HuH-7 (cell line): ENCODE results near the gene SLC38A6.

ENCODE experiments used
- DNase-seq: peaks from one replicate; pipeline ENCODE4 v3.0.0; 2011; ENCODE audit warnings: low spot score

The SLC38A6 gene

GRCh38 chr14:60980811-60981632, at the start of gene SLC38A6, which contains the start of gene TRMT5:
Gene SLC38A6 (plus strand): TSS chr14:60981245. CDS start chr14:60981278, 33 bp downstream.
Gene TRMT5 (minus strand): TSS chr14:60981079. CDS start chr14:60980973, 106 bp downstream.
- DNase-seq: peak; percentile 86

- peak; percentile 8 for DNase-seq
Observed at GRCh38 chr14:60933920-60934655, 47.0 kb upstream of the SLC38A6 start.

- DNase-seq: no peak
Observed at GRCh38 chr14:60935319-60935718, 45.7 kb upstream of the SLC38A6 start.

- DNase-seq: no peak
Observed at GRCh38 chr14:60943637-60944032, 37.4 kb upstream of the SLC38A6 start.

GRCh38 chr14:60944204-60944603, 36.8 kb upstream of the SLC38A6 start:
- no peak for DNase-seq

- no peak for DNase-seq
Observed at GRCh38 chr14:60945984-60946383, 35.1 kb upstream of the SLC38A6 start.

GRCh38 chr14:60946773-60947172, 34.3 kb upstream of the SLC38A6 start:
- no peak for DNase-seq

GRCh38 chr14:60951776-60952435, 29.1 kb upstream of the SLC38A6 start:
- no peak for DNase-seq

GRCh38 chr14:60956202-60956601, 24.8 kb upstream of the SLC38A6 start:
- DNase-seq: no peak

- DNase-seq: no peak
Observed at GRCh38 chr14:60956632-60957031, 24.4 kb upstream of the SLC38A6 start.

- DNase-seq: no peak
Observed at GRCh38 chr14:60958146-60958545, 22.9 kb upstream of the SLC38A6 start.

- DNase-seq: no peak
Observed at GRCh38 chr14:60963761-60964160, 17.3 kb upstream of the SLC38A6 start.

GRCh38 chr14:60964904-60965303, 16.1 kb upstream of the SLC38A6 start:
- DNase-seq: no peak

GRCh38 chr14:60965402-60965801, 15.6 kb upstream of the SLC38A6 start:
- no peak for DNase-seq

- DNase-seq: no peak
Observed at GRCh38 chr14:60968099-60968498, 12.9 kb upstream of the SLC38A6 start.

- no peak for DNase-seq
Observed at GRCh38 chr14:60968671-60969070, 12.4 kb upstream of the SLC38A6 start.

GRCh38 chr14:60970146-60970545, 10.9 kb upstream of the SLC38A6 start:
- DNase-seq: no peak

GRCh38 chr14:60971271-60971670, 9.8 kb upstream of the SLC38A6 start:
- DNase-seq: no peak

- DNase-seq: no peak
Observed at GRCh38 chr14:60972295-60972694, 8.8 kb upstream of the SLC38A6 start.

GRCh38 chr14:60973070-60973469, 8.0 kb upstream of the SLC38A6 start:
- DNase-seq: no peak

- no peak for DNase-seq
Observed at GRCh38 chr14:60974090-60974651, 6.9 kb upstream of the SLC38A6 start.

- no peak for DNase-seq
Observed at GRCh38 chr14:60975551-60975950, 5.5 kb upstream of the SLC38A6 start.
